ENCODE data around the gene MYO7A.

Gene MYO7A

DNA sequence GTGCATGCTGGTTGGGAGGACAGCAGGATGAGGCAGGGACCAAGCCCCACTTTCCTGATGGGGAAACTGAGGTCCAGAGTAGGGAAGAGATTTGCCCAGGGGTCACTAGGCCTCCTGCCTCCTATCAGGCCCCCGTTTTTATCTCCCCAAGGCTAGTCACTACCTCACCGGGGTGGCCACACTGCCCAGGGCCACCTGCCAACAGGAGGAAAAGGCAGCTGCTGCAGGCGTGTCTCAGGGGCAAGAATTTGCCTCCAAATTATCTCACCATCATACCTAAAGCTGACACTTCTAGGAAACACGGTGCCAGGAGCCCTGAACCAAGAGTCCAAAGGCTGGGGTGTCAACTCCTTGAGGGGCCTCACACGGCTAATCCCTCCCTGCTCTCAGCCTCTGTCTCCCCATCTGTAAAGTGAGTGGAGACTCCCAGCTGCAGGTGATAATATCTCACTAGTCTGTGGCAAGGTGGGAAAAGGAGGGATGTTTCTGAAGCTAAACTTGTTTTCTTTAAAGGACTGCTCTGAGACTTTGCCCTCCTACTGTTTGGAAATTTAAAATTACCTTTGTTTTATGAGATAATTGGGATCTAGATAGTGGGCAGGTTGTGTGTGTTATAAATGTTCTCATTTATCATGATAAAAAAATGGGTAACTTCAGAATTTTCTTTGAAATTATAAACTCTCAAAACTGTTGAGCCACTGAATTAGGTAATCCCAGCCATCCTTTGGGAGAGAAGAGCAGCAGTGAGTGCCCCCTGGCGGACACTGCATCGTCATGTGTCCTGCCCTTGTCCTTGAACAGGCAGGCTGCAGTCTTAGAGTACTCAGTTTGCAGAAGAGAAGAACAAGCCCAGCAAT lies 60.0 kb downstream of the MYO7A start:
- peak; percentile 83 to 91 for DNase-seq

DNA sequence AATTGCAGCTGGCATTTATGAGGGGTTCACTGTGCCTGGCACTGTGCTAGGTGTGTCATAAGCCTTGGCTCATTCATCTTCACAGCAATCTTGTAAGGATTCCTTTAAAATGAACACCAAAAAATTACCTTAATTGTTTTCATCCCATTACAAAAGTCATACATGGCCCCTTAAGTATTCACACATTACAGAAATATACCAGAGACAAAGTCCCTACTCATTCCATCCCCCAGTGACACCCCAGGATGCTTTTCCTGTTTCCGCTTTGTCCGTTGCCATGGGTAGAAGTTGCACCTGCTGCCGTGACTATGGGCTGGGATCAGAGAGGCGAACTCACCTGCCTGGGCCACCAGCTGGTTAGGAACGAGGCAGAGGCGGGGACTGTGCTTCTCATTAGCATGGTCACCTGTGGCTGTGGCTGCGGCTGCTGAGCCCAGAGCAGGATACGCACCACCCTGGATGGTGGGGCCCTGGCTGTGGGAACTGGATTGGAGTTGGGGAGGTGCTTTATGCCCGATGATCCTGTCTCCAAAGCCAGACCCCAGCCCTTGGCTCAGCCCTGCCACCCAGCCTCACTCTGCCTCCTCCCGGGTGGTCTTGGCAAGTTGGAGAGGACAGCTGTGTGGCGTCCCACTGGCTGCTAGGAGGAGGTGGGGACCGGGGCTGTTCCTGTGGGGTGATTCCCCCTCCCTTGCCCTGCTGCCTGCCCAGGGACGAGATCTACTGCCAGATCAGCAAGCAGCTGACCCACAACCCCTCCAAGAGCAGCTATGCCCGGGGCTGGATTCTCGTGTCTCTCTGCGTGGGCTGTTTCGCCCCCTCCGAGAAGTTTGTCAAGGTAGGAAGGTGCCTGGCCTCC lies 60.8 kb downstream of the MYO7A start:
- no peak for DNase-seq

DNA sequence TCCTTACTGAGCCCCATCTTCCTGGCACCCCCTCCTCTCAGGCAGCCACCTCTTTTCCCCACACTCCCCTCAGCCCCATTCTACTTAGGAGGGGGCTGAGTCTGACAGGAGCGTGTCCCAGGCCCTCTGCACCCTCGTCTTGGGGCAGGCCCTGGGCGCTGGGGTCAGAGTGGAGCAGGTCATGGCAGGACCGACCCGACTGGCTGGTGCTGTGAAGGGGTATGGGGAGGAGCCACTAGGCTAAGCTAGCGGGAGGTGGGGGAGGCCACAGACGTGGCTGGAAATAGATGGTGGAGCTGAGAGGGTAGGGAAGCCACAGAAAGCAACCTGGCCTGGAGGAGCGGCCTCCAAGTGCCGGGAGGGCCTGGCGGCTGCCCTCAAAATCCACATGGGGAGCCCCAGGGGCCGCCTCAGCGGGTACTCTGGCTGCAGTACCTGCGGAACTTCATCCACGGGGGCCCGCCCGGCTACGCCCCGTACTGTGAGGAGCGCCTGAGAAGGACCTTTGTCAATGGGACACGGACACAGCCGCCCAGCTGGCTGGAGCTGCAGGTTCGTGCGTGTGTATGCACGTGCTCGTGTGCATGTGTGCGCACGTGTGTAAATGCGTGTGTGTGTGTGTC lies 61.7 kb downstream of the MYO7A start:
- DNase-seq: no peak

DNA sequence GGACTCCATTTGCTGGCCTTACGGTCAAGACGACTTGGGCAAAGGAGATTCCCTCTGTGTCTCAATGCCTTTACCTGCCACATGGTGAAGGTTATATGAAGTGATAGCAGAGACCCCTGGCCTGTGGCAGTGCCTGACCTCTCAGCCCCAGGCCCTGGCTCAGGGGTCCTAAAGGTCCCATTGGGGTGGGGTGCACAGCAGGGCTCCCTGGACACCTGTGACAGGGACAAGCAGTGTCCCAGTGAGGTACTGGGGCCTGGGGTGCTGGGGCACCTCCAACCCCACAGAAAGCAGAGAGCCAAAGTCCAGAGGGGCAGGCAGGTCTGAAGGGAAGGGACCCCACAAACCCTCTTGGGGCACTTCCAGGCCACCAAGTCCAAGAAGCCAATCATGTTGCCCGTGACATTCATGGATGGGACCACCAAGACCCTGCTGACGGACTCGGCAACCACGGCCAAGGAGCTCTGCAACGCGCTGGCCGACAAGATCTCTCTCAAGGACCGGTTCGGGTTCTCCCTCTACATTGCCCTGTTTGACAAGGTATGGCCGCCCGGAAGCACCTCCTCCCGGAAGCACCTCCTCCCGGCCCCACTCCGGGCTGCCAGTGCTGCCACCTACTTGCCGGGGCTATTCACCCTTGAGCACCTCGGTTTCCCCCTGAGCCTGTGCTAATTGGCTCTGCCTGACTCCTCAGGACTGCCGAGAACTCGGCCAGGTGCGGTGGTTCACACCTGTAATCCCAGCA lies 62.5 kb downstream of the MYO7A start:
- no peak for DNase-seq

DNA sequence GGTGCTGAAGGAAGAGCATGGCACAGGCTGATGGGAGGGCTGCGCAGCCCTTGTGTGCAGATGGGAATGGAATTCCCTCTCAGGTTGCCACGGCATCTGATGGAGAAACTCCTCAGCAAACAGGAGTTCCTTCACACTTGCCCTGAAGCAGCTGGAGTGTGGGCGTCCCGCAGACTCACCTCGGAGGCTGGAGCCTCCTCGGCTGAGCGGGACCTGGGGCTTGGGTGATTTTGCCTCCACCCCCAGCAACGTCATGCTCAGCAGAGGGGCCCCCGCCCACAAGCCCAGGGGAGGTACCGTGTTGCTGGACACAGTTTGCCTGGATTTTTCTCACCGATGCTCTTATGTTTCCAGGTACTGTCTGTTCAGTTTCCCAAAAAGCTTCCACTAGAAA lies 63.4 kb downstream of the MYO7A start:
- no peak for DNase-seq

DNA sequence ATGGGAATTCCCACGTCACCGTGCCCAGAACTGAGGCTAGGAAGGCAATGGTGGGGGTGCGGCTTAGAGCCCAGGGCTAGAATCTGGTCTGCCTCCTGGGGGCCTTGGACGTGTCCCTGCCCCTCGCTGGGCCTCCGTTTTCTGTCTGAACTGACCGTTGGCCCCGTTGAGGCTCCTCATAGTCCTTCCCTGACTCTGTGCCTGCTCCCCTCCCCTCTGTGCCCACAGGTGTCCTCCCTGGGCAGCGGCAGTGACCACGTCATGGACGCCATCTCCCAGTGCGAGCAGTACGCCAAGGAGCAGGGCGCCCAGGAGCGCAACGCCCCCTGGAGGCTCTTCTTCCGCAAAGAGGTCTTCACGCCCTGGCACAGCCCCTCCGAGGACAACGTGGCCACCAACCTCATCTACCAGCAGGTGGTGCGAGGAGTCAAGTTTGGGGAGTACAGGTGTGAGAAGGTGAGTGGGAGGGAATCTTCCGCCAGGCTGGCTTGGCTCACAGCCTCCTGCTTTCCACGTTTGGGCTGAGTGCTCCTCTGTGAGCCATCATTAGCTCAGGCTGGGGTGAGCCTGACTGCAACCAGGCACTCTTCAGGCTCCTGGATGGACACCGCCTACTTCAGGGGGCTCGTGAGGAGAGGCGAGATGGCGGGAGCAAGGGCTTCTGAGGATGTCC lies 63.9 kb downstream of the MYO7A start:
- DNase-seq: peak; percentile 75 to 82

DNA sequence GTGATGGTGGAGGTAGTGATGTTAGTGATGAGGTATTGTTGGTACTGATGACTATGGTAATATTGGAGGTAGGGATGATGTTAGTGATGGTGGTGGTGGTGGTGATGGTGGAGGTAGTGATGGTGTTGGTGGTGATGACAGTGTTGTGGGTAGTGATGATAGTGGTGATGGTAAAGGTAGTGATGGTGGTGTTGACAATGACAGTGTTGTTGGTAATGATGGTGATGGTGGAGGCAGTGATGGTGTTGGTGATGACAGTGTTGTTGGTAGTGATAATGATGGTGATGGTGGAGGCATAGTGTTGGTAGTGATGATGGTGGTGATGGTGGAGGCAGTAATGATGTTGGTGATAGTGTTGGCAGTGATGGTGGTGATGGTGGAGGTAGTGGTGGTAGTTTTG lies 65.1 kb downstream of the MYO7A start:
- no peak for DNase-seq

DNA sequence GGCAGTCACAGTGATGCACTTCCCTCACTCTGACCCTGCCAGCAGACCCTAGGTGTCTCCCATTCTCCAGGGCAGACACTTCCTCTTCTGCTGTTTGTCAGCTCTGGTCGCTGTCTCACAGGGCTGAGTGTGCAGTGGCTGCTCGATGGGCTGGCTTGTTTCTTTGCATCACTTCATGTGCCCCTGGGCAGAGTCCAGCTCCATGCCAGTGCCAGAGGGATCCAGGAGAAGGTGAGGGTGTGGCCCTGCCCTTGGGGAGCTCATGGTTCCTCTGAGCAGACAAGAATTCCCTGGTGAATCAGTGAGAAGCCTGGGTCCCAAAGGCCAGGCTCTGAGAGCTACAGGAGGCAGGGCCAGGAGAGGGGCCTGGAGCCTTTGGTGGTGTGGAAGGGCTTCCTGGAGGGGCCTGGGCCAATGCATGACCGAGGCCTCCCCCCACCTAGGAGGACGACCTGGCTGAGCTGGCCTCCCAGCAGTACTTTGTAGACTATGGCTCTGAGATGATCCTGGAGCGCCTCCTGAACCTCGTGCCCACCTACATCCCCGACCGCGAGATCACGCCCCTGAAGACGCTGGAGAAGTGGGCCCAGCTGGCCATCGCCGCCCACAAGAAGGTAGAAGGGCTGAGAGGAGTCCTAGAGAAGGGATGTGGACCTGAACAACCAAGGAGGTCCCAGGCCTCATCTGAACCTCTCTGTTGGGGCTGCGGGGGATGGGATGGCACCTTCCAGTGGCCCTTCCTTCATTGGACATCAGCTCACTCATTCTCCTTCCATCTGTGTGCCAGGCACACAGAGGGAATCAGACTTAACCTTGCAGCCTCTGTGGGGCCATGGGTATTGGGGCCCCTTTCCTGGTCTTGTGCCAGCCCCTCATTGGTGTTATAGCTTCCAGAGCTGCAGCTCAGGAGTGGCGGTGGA lies 66.1 kb downstream of the MYO7A start:
- peak; percentile 26 to 31 for DNase-seq

DNA sequence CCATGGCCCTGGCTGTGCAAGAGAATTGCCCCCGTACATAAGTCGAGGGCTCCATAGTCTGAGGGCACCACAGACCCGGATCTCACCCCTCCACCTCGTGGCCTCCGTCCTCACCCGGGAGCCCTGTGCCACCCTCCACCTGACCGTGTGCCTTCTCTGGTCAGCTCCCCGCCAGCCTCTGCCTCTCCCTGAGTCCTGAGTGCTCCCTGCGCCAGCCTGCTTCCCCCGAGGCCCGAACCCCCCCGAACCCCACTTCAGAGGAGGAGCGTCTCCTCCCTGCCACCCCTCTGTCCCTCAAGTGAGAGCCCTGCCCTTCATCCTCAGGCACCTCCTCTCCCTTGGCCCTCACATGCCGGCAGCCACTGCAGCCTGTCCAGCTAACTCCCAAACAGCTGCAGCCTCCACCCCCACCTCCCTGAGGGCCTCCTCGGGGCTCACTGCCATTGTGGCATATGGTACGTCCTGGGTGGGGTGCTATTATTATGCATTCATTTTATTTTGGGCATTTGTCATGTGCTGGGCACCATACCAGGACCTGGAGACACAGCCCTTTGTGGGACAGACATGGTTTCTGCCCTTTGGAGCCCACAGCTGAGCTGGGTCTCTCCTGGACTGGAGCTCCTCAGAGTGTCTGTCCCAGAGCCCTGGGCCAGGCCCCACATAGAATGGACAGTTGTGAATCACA lies 67.2 kb downstream of the MYO7A start:
- DNase-seq: no peak

DNA sequence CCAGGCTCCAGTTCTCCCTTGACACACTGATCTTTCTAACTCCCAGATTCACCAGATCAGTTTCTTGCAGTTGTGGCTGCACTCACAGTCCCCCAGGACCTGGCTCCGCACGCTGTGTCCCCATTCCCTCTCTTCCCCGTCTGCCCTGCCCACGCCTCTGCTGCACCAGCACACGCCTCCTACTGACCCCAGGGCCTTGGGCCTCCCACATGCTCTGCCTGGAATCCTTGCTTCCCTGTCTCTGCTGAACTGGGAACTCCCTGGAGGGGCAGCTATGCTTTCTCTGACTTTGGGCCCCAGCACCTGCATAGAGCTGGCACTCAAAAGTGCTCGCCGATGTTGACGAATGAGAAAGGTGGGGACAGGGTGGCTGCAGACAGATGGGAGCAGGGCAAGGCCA lies 68.9 kb downstream of the MYO7A start:
- no peak for DNase-seq

DNA sequence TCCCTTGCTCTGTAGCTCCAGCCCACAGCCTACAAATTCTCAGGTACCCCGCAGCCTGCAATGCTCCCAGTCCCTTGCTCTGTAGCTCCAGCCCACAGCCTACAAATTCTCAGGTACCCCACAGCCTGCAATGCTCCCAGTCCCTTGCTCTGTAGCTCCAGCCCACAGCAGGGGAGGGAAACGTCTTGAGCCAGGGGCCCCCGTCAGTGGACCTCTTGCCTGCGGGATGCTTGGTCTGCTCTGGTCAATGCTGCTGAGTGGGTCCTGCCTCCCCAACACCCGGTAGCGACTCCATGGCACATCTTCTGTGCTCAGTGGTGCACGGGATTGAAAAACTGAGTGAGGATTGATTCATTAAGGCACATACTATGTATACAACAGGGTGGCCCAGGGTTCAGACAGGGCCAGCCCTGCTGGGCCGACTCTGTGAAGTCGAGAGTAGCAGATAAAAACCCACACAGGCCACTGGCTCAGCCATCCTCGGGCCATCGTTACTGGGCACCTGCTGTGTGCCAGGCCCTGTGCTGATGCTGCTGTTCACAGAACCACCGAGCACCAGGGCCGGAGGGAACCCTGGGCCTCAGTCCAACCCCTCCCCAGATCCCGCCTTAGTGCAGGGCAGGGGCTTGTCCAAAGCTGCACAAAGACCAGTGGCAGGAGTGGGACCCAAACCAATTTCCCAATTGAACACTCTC lies 69.7 kb downstream of the MYO7A start:
- DNase-seq: no peak

DNA sequence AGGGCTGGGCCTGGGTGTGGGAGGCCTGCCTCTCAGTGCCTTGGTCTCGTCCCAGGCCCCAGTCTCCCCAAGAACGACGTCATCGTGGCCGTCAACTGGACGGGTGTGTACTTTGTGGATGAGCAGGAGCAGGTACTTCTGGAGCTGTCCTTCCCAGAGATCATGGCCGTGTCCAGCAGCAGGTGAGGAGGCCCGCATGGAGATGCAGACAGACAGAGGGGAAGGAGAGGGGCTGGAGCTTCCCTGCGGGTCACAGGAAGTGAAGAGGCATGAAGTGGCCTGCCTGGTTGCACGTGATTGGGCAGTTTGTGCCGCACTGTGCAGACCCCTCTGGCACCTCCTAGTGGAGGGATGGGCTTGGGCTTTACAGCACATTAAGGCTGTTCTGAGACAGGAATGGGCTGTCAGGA lies 70.4 kb downstream of the MYO7A start:
- peak in 1 of 2 experiments; percentile 13 for DNase-seq

DNA sequence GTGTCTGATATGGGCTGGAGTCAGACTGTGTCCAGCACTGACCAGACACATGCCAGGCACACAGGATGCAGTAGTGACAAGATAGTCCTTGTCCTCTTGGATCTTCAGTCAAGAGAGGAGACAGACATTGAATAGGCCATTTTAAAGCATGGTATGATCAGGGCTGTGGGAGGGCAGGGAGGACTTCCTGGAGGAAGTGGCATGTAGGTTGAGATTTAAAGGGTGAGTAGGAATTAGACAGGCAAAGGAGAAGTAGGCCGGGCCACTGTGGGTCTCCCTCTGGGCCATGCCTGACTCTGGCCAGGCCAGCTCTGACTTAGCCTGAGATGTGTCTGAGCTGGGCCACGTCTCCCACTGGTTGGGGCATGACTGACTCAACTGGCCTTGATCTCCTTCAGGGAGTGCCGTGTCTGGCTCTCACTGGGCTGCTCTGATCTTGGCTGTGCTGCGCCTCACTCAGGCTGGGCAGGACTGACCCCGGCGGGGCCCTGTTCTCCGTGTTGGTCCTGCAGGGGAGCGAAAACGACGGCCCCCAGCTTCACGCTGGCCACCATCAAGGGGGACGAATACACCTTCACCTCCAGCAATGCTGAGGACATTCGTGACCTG lies 71.2 kb downstream of the MYO7A start:
- DNase-seq: no peak

DNA sequence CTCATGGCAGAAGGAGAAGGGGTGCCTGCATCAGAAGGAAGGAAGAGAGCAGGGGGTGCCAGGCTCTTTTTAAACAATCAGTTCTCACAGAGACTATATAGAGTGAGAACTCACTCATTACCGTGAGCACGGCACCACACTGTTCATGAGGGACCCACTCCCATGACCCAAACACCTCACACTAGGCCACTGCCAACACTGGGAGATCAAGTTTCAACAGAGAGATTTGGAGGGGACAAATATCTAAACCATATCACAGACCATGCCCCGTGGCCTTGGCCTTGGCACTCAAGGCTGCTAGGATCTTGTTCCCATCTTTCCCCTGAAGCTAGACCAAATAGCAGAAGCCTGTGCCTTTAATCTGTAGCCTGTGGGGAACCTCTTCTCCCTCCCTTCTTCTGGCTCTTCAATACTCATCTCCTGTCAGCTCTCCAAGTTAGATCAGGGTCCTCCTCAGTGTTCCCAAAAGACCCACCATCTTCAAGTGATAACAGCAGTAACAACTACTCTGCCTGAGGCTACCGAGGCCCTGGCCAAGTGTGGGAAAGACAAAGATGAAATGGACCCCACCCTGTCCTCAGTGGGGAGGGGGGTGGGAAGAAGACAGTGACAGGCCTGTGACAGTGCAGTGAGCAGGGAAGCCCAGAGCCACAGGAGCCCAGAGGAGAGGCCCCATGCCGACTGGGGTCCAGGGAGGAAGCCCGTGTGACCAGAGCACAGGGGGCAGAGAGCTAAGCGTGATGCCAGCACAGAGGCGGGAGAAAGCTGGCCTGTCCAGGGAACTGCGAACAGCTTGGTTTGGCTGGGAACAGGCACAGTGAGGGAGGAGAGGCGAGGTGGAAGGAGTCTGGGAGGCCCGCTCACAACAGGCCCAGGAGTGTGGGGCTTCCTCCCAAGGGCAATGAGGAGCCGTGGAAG lies 72.6 kb downstream of the MYO7A start:
- DNase-seq: no peak

DNA sequence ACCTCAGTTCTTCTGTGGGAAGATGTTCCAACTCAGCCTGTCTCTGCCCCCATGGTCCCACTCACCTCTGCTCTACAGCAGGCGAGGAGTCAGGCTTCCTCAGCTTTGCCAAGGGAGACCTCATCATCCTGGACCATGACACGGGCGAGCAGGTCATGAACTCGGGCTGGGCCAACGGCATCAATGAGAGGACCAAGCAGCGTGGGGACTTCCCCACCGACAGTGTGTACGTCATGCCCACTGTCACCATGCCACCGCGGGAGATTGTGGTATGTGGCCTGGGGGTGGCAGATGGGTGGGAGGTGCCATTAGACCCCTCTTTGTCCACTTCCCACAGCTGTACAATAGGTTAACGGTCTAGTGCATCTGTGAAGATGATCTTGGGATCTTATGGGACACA lies 73.3 kb downstream of the MYO7A start:
- DNase-seq: no peak

DNA sequence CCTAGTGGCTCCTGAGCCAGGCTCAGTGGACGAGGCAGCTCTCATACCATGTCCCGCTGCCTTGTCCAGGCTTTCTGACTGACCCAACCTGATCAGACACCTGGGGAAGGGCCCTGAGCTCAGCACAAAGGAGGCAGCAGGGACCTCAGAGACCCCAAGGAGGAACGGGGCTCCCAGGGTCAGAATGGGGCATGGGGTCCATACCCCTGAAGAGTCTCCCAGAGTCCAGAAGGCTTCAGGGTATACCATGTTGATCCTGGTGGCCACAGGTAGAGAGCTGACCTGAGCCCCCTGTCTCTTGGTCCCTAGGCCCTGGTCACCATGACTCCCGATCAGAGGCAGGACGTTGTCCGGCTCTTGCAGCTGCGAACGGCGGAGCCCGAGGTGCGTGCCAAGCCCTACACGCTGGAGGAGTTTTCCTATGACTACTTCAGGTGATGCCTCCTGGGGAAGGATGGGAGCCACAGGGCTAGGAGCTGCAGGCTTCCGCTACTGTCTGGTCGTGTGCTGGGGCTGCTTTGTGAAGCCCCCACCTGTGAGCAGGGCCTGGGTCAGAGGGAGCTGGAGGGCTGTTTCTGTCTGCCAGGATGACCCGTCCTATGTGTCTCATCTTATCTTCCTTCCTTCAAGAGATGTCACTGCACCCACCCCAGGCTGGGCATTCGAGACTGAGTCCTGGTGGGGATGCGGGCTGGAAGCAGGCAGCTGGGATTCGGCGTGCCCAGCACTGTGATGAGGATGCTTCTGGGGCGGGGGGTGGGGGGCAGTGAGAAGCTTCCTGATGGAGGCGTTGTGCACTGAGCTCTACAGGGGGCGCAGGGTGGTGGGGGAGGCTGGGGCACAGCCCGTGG lies 74.2 kb downstream of the MYO7A start:
- no peak for DNase-seq

Data from Kasumi-1 (cell line).